ENCODE data around the gene SV2A. TPM values are rescaled to one million over a fixed set of nuclear protein-coding genes. Genes with fewer than 3 reads are reported as not detected.

SV2A gene
- total RNA-seq, 1 experiment from 2014 or later: 47.1 TPM

DNA sequence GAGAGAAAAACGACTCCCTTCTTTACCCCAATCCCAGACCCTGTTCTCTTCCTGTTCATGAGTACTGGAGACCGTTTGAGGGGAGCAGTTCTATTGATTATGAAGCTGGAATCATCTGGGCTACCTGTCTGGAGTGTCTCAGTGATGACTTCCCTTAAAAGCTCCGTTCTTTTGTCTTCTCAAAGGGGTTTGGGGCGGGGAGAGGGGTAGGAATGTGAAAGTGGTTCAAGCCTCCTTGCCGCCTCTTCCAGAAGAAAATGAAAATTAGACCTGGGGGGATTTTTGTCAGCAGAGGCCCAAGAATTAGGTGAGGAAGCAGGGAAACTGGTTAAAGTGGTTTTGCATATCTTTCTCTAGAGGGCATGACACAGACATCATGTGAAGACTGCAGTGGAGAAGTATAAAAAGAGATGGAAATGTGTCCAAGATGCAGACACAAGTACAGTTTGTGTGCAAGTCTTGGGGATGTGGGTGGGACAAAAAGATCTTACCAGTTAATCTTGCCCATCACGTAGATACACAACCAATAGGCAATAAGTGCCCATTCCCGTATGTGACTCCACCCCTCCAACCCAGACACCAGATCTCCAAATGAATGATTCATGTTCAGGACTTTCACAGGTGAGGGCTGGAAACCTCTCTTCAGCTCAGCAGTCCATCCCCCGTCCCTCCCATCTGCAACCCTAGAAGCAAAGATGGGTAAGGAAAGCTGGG, 19.5 kb upstream of the SV2A start (continued):
- TF ChIP-seq TP53 (CRISPR knock-in tag; IDR thresholded peaks at IDR 0.05): no peak
- no peak for TF ChIP-seq ZNF317 (CRISPR knock-in tag; IDR thresholded peaks at IDR 0.05; ENCODE audit: borderline replicate concordance, low read depth)
- TF ChIP-seq, protein P1, sequence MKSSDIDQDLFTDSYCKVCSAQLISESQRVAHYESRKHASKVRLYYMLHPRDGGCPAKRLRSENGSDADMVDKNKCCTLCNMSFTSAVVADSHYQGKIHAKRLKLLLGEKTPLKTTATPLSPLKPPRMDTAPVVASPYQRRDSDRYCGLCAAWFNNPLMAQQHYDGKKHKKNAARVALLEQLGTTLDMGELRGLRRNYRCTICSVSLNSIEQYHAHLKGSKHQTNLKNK (CRISPR knock-in tag; IDR thresholded peaks at IDR 0.05): no peak
- TF ChIP-seq ZNF121 (CRISPR knock-in tag; IDR thresholded peaks at IDR 0.05): no peak
- no peak for TF ChIP-seq ZBTB21 (CRISPR knock-in tag; IDR thresholded peaks at IDR 0.05; ENCODE audit: borderline replicate concordance)
- TF ChIP-seq, protein P2, sequence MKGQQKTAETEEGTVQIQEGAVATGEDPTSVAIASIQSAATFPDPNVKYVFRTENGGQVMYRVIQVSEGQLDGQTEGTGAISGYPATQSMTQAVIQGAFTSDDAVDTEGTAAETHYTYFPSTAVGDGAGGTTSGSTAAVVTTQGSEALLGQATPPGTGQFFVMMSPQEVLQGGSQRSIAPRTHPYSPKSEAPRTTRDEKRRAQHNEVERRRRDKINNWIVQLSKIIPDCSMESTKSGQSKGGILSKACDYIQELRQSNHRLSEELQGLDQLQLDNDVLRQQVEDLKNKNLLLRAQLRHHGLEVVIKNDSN (CRISPR knock-in tag; IDR thresholded peaks at IDR 0.05): no peak
- TF ChIP-seq ZNF532 (CRISPR knock-in tag; IDR thresholded peaks at IDR 0.05; ENCODE audit: borderline replicate concordance): no peak
- TF ChIP-seq NFATC4 (CRISPR knock-in tag; IDR thresholded peaks at IDR 0.05): no peak
- TF ChIP-seq NR3C1 (CRISPR knock-in tag; conservative IDR thresholded peaks at IDR 0.05; ENCODE audit: low read depth): no peak
- no peak for TF ChIP-seq HMGA2 (CRISPR knock-in tag; IDR thresholded peaks at IDR 0.05)
- no peak for TF ChIP-seq ESRRA (CRISPR knock-in tag; IDR thresholded peaks at IDR 0.05; ENCODE audit: borderline replicate concordance)
- TF ChIP-seq, protein P3, sequence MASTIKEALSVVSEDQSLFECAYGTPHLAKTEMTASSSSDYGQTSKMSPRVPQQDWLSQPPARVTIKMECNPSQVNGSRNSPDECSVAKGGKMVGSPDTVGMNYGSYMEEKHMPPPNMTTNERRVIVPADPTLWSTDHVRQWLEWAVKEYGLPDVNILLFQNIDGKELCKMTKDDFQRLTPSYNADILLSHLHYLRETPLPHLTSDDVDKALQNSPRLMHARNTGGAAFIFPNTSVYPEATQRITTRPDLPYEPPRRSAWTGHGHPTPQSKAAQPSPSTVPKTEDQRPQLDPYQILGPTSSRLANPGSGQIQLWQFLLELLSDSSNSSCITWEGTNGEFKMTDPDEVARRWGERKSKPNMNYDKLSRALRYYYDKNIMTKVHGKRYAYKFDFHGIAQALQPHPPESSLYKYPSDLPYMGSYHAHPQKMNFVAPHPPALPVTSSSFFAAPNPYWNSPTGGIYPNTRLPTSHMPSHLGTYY (CRISPR knock-in tag; IDR thresholded peaks at IDR 0.05): no peak

GRCh38 chr1:149936170-149936991, 18.7 kb upstream of the SV2A start, which contains the start of gene MTMR11:
Gene MTMR11, minus strand, starts transcription at chr1:149936879. Its CDS starts 232 bp downstream, at chr1:149936647.
- Mint-ChIP-seq H3K4me1 (peaks cover 50% of the 10 kb centered on the region), H3K27ac (peak within 1 kb of the TSS; percentile 94), H3K27me3 (ENCODE audit: low read depth) (no peaks in the 10 kb centered on the region; the same call in 1 of the 2 replicates), H3K9me3 (no peaks in the 10 kb centered on the region), H3K4me3 (peak within 1 kb of the TSS; percentile 77), H3K36me3 (no peaks in the 10 kb centered on the region)
- ChIA-PET CTCF (interaction anchor here (1.5 kb wide), 1 partner anchor 251 kb away, joined by 7 read pairs; no protein-coding TSS in a partner anchor), POLR2A (interaction anchor here (0.6 to 2.2 kb wide), 4 partner anchors 8 to 327 kb away, joined by 3 to 8 read pairs (median 4); no protein-coding TSS in a partner anchor)
- DNase-seq (ENCODE audit: low spot score) (no peak), ATAC-seq (peak; percentile 36)
- TF ChIP-seq RELA (CRISPR knock-in tag; IDR thresholded peaks at IDR 0.05; ENCODE audit: borderline replicate concordance) (no peak), AFF4 (CRISPR knock-in tag; IDR thresholded peaks at IDR 0.05; ENCODE audit: borderline replicate concordance) (no peak), ZNF219 (CRISPR knock-in tag; IDR thresholded peaks at IDR 0.05; ENCODE audit: borderline replicate concordance) (no peak)
- TF ChIP-seq, protein P4, sequence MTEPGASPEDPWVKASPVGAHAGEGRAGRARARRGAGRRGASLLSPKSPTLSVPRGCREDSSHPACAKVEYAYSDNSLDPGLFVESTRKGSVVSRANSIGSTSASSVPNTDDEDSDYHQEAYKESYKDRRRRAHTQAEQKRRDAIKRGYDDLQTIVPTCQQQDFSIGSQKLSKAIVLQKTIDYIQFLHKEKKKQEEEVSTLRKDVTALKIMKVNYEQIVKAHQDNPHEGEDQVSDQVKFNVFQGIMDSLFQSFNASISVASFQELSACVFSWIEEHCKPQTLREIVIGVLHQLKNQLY (CRISPR knock-in tag; IDR thresholded peaks at IDR 0.05): no peak
- TF ChIP-seq, protein P5, sequence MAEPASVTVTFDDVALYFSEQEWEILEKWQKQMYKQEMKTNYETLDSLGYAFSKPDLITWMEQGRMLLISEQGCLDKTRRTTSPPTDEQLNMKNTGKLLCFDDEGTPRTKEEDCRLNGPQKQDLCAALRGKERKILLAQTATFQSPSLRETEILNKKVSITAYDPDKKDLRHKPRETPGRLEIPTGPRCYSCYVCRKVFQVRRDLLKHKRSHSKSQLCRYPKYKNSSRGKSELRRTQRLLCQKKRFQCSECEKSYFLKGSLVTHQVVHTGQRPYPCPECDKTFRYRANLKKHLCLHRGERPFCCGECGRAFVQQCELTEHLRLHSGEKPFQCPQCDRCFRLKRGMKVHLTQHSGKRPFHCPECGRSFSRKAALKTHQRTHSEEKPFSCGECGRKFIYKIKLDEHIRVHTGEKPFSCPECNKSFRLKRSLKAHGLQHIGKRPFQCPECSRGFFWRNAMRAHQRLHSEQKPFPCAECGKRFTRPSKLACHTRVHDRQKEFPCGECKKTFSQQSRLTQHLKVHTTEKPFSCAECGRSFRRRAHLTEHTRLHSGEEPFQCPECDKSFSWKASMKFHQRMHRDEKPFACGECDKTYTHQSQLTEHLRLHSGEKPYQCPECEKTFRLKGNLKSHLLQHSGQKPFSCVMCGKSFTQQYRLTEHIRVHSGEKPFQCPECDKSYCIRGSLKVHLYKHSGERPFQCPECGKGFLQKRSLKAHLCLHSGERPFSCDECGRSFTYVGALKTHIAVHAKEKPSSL (CRISPR knock-in tag; conservative IDR thresholded peaks at IDR 0.05): no peak
